Tibial nerve (tissue), 4 donors: ENCODE measurements around the gene SYTL5.

Source experiments
- CTCF ChIP-seq, 5 experiments: fragments of 200-600 bp in 3 of 5; fragments of 450-650 bp in 2 of 5; sonication (generic) in 3 of 5; IDR thresholded peaks; one replicate each; pipeline ENCODE4 v1.5.1; 2016 to 2019; ENCODE audit warnings: antibody characterized with exemption in 5 of 5, mild to moderate bottlenecking in 3 of 5, moderate library complexity in 2 of 5
- EP300 ChIP-seq, 2 donors: sonication (generic); formaldehyde crosslinking; IDR thresholded peaks; one replicate each; pipeline ENCODE4 v1.6.1; 2017; ENCODE audit warnings: antibody characterized with exemption in 2 of 2, mild to moderate bottlenecking in 1 of 2
- POLR2A ChIP-seq, 2 donors: fragments of 450-650 bp; IDR thresholded peaks; one replicate each; pipeline ENCODE4 v1.6.1; 2017; ENCODE audit warnings: antibody characterized with exemption in 2 of 2, mild to moderate bottlenecking in 2 of 2, moderate library complexity in 2 of 2

GRCh38 chrX:38000706-38001105 lies 5.6 kb upstream of the SYTL5 start:
- TF ChIP-seq CTCF (IDR thresholded peaks at IDR 0.05), result no peak
- no peak for TF ChIP-seq POLR2A (IDR thresholded peaks at IDR 0.05)
- no peak for TF ChIP-seq EP300 (IDR thresholded peaks at IDR 0.05)
